Adrenal gland (tissue), 12 donors: ENCODE data around the gene MAML3. TPM values are rescaled to one million over a fixed set of nuclear protein-coding genes. Genes with fewer than 3 reads are reported as not detected.

Experiments used
- DNase-seq, 7 donors: peaks; one replicate each; pipeline ENCODE4 v3.0.0-alpha.2; 2019 to 2020
- H3K27ac ChIP-seq, 5 donors: fragments of 200-600 bp; sonication (generic) in 4 of 5; 1 replicate in 3 of 5; 2 replicates in 2 of 5; pipeline versions ENCODE4 v1.5.1 to v1.8.0; 2016 to 2020; ENCODE audit warnings: mild to moderate bottlenecking in 1 of 5
- H3K27me3 ChIP-seq: fragments of 200-600 bp; 2 replicates; pipeline ENCODE4 v1.8.0; 2021
- H3K36me3 ChIP-seq, 2 donors: fragments of 200-600 bp; replicated peaks in 1 of 2; 1 replicate in 1 of 2; 2 replicates in 1 of 2; pipeline versions ENCODE4 v1.5.1 to v1.8.0; 2018 to 2022
- H3K4me1 ChIP-seq, 2 donors: fragments of 200-600 bp; replicated peaks in 1 of 2; 1 replicate in 1 of 2; 2 replicates in 1 of 2; pipeline versions ENCODE4 v1.5.1 to v1.8.0; 2018 to 2021
- H3K4me3 ChIP-seq, 4 donors: fragments of 200-600 bp; sonication (generic) in 3 of 4; one replicate each; pipeline ENCODE4 v1.5.1; 2016 to 2018
- H3K9me3 ChIP-seq, 3 donors: fragments of 200-600 bp; sonication (generic) in 1 of 3; replicated peaks in 1 of 3; 1 replicate in 2 of 3; 2 replicates in 1 of 3; pipeline versions ENCODE4 v1.5.1 to v1.8.0; 2016 to 2021
- POLR2A ChIP-seq, 2 donors: fragments of 450-650 bp; IDR thresholded peaks; one replicate each; pipeline ENCODE4 v1.6.1; 2017; ENCODE audit warnings: antibody characterized with exemption in 2 of 2, mild to moderate bottlenecking in 2 of 2, moderate library complexity in 1 of 2
- WGBS, 4 donors: extraction: QIAGEN DNeasy Blood & Tissue Kit in 2 of 4; methylation state at CpG; one replicate each; pipeline versions ENCODE4 v1.1.5 to v1.1.7; 2013 to 2017; 5-methylcytosine and 5-hydroxymethylcytosine counted together
- intact Hi-C, 2 donors: fragments of 100-400 bp; cut with DNase I; formaldehyde crosslinking; loops; one replicate each; pipeline versions ENCODE4 v1.14.1 to v1.15.0; 2022 to 2023
- polyA plus RNA-seq, 3 donors: library from polyadenylated mRNA; stranded (reverse); fragments of 200-250 nt in 2 of 3; fragments of 350-450 nt in 1 of 3; fragmentation: Illumina TruSeq in 1 of 3; extraction: RNeasy Lipid Tissue Mini Kit (QIAGEN cat#74804) in 1 of 3; gene quantifications; one replicate each; pipeline ENCODE4 v1.2.3, GENCODE V29; 2013 to 2014
- total RNA-seq, 9 donors: library from RNA; depleted of rRNA in 4 of 9; stranded (reverse); fragments of >200 nt in 4 of 9; fragments of 120-200 nt in 1 of 9; fragmentation: NEBNext Ultra II Directional in 1 of 9; extraction: Animal tissue kit (Norgen Biotek cat#: 25700) in 1 of 9; gene quantifications; one replicate each; pipeline versions ENCODE4 v1.1.0 to v1.2.4, GENCODE V29; 2013 to 2023
- TF ChIP-seq, protein P1 (sequence below), 6 experiments: fragments of 450-650 bp in 4 of 6; fragments of 200-600 bp in 2 of 6; sonication (generic) in 1 of 6; IDR thresholded peaks; 1 replicate in 5 of 6; 2 replicates in 1 of 6; pipeline versions ENCODE4 v1.5.1 to v1.8.0; 2016 to 2021; ENCODE audit warnings: antibody characterized with exemption in 6 of 6, mild to moderate bottlenecking in 2 of 6, moderate library complexity in 1 of 6
- donor health status: healthy with polysubstance abuse.
- donor health status: Bipolar disorder and iron deficiency.
- donor health status: DM: yes; HTN: yes; CAD: no.
- donor health status: DM: no; HTN: no; CAD: no.
- donor health status: DM: no; HTN: no; CAD: no.
- donor health status: DM: yes; HTN: yes; CAD: no.

The MAML3 gene
- total and polyA plus RNA-seq, 12 donors, result 2.0 to 15.9 (median 8.4) TPM

DNA sequence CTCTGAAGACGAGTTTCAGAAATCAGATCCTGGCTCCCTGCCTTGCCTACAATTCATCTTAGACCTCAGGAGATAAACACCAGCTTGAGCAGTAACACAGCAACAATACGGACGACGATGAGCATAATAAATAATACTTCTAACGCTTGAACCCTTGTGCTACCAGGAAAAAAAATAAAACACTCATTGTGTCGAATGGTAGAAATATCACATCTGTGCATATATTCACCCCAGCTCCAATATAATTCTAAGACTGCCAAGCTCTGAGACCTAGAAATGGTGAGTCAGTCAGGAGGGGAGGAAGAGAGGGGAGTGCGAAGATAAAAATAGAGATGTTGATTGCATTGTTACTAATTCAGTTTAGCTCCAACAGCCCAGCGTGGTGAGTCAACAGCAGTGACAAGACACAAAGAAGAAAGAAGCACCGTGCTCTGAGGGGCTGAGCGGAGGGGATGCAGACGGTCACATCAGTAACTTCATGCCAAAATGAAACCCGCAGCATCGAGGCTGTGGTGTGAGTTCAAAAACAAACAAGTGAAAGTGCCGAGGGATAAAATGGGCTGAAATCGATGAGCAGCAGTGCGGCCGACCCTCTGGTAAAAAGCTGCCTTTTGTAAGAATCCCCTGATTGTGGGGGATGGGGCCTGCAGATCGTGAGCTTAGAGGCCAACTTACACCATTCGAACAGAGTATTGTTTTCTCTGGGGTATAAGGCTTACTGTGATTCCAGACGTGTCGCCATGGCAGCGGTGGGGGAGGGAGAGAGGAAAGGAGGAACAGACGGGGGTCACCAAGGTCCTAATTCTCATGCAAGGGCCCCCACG is 338.0 kb downstream of the MAML3 start:
- WGBS, 4 donors, result 9 to 14% (median 11%) methylated on average over 23 to 24 of the region's 24 CpGs
- no peaks in the 10 kb centered on the region for H3K27me3 ChIP-seq
- intact Hi-C loops, result no loop called here
- peak overlapping the region in 2 of 4 donors; percentile 18 to 56 for H3K4me3 ChIP-seq
- peak; percentile 65 to 89 (median 75) for DNase-seq
- peak in 1 of 2 donors; percentile 65 for TF ChIP-seq POLR2A (IDR thresholded peaks at IDR 0.05)
- TF ChIP-seq, protein P1, sequence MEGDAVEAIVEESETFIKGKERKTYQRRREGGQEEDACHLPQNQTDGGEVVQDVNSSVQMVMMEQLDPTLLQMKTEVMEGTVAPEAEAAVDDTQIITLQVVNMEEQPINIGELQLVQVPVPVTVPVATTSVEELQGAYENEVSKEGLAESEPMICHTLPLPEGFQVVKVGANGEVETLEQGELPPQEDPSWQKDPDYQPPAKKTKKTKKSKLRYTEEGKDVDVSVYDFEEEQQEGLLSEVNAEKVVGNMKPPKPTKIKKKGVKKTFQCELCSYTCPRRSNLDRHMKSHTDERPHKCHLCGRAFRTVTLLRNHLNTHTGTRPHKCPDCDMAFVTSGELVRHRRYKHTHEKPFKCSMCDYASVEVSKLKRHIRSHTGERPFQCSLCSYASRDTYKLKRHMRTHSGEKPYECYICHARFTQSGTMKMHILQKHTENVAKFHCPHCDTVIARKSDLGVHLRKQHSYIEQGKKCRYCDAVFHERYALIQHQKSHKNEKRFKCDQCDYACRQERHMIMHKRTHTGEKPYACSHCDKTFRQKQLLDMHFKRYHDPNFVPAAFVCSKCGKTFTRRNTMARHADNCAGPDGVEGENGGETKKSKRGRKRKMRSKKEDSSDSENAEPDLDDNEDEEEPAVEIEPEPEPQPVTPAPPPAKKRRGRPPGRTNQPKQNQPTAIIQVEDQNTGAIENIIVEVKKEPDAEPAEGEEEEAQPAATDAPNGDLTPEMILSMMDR (IDR thresholded peaks at IDR 0.05), result no peak
- H3K36me3 ChIP-seq, result no peaks in the 10 kb centered on the region
- peak overlapping the region in 4 of 5 donors; percentile 31 to 88 (median 70) for H3K27ac ChIP-seq
- H3K9me3 ChIP-seq, result no peaks in the 10 kb centered on the region
- peaks cover 15 to 29% of the 10 kb centered on the region in 2 donors for H3K4me1 ChIP-seq

GRCh38 chr4:139814323-139815015 is 339.5 kb downstream of the MAML3 start:
- Histone ChIP-seq H3K27ac (peak overlapping the region in 4 of 5 donors; percentile 13 to 80 (median 66)), H3K4me1 (peaks cover 15 to 30% of the 10 kb centered on the region in 2 donors), H3K36me3 (no peaks in the 10 kb centered on the region), H3K4me3 (peak overlapping the region in 1 of 4 donors; percentile 4), H3K27me3 (no peaks in the 10 kb centered on the region), H3K9me3 (peaks cover 0 to 7% (median 0%) of the 10 kb centered on the region in 3 donors)
- intact Hi-C loops, result no loop called here
- WGBS, 4 donors, result 20 to 24% (median 21%) methylated on average over 8 of the region's 8 CpGs
- TF ChIP-seq, protein P1 (IDR thresholded peaks at IDR 0.05), result no peak
- no peak for TF ChIP-seq POLR2A (IDR thresholded peaks at IDR 0.05)
- peak; percentile 51 to 78 (median 67) for DNase-seq

- DNase-seq, result no peak
- WGBS, 4 donors, result 71 to 82% (median 75%) methylated on average over 3 of the region's 3 CpGs
- no peaks in the 10 kb centered on the region for H3K36me3 ChIP-seq
- no peaks in the 10 kb centered on the region for H3K27me3 ChIP-seq
- intact Hi-C loops, result no loop called here
- no peak overlapping the region for H3K4me3 ChIP-seq
- peaks cover 15 to 36% of the 10 kb centered on the region in 2 donors for H3K4me1 ChIP-seq
- TF ChIP-seq, protein P1 (IDR thresholded peaks at IDR 0.05), result no peak
- no peak for TF ChIP-seq POLR2A (IDR thresholded peaks at IDR 0.05)
- peak overlapping the region in 3 of 5 donors; percentile 13 to 80 (median 75) for H3K27ac ChIP-seq
- H3K9me3 ChIP-seq, result peaks cover 0 to 7% (median 0%) of the 10 kb centered on the region in 3 donors
These were observed 340.1 kb downstream of the MAML3 start for GRCh38 chr4:139813881-139814280.

- Histone ChIP-seq H3K4me3 (no peak overlapping the region), H3K4me1 (peaks cover 15 to 32% of the 10 kb centered on the region in 2 donors), H3K9me3 (peaks cover 0 to 7% (median 0%) of the 10 kb centered on the region in 3 donors), H3K27ac (no peak overlapping the region), H3K36me3 (no peaks in the 10 kb centered on the region), H3K27me3 (no peaks in the 10 kb centered on the region)
- WGBS, 4 donors, result 43 to 54% (median 48%) methylated on average over 1 of the region's 1 CpG
- no peak for TF ChIP-seq POLR2A (IDR thresholded peaks at IDR 0.05)
- TF ChIP-seq, protein P1 (IDR thresholded peaks at IDR 0.05), result no peak
- peak in 1 of 7 donors; percentile 5 for DNase-seq
- intact Hi-C loops, result no loop called here
These were observed 343.3 kb downstream of the MAML3 start for GRCh38 chr4:139810710-139811109.
